HEK293 (cell line): ENCODE results near the gene LDLRAD4.

ENCODE experiments used
- ATF2 ChIP-seq: fragments of 450-650 bp; formaldehyde crosslinking; IDR thresholded peaks from 2 replicates; pipeline ENCODE4 v1.5.1; 2016; ENCODE audit warnings: missing biosample characterization, missing genetic modification characterization, low read depth
- CTCF ChIP-seq: fragments of 450-650 bp; formaldehyde crosslinking; IDR thresholded peaks from 2 replicates; pipeline ENCODE4 v1.5.1; 2016; ENCODE audit warnings: missing biosample characterization, missing genetic modification characterization
- KLF16 ChIP-seq: fragments of 450-650 bp; formaldehyde crosslinking; IDR thresholded peaks from 2 replicates; pipeline ENCODE4 v1.5.1; 2017; ENCODE audit warnings: missing biosample characterization, missing genetic modification characterization
- PRDM4 ChIP-seq: fragments of 450-650 bp; formaldehyde crosslinking; IDR thresholded peaks from 2 replicates; pipeline ENCODE4 v1.5.1; 2017; ENCODE audit warnings: missing biosample characterization, missing genetic modification characterization
- ZBTB21 ChIP-seq: fragments of 450-650 bp; formaldehyde crosslinking; IDR thresholded peaks from 2 replicates; pipeline ENCODE4 v1.5.1; 2017; ENCODE audit warnings: missing biosample characterization, missing genetic modification characterization
- ZNF114 ChIP-seq: fragments of 450-650 bp; formaldehyde crosslinking; IDR thresholded peaks from 2 replicates; pipeline ENCODE4 v1.5.0; 2017; ENCODE audit warnings: missing biosample characterization, missing genetic modification characterization
- ZNF223 ChIP-seq: fragments of 450-650 bp; formaldehyde crosslinking; IDR thresholded peaks from 2 replicates; pipeline ENCODE4 v1.5.1; 2016; ENCODE audit warnings: missing biosample characterization, missing genetic modification characterization
- ZNF26 ChIP-seq: fragments of 450-650 bp; formaldehyde crosslinking; IDR thresholded peaks from 2 replicates; pipeline ENCODE4 v1.5.1; 2016; ENCODE audit warnings: missing biosample characterization, missing genetic modification characterization
- ZNF266 ChIP-seq: fragments of 450-650 bp; formaldehyde crosslinking; IDR thresholded peaks from 2 replicates; pipeline ENCODE4 v1.5.1; 2016; ENCODE audit warnings: missing biosample characterization, missing genetic modification characterization, low read depth
- ZNF335 ChIP-seq: fragments of 450-650 bp; formaldehyde crosslinking; conservative IDR thresholded peaks from 2 replicates; pipeline ENCODE4 v1.5.1; 2016; ENCODE audit warnings: missing biosample characterization, missing genetic modification characterization
- ZNF501 ChIP-seq: fragments of 450-650 bp; formaldehyde crosslinking; IDR thresholded peaks from 2 replicates; pipeline ENCODE4 v1.5.1; 2016; ENCODE audit warnings: missing biosample characterization, missing genetic modification characterization

- TF ChIP-seq PRDM4: no peak
- no peak for TF ChIP-seq CTCF (tag by site-specific recombination)
- TF ChIP-seq KLF16 (tag by site-specific recombination): no peak
- TF ChIP-seq ZNF223 (tag by site-specific recombination): no peak
- no peak for TF ChIP-seq ZNF114
- TF ChIP-seq ZBTB21 (tag by site-specific recombination): no peak
- no peak for TF ChIP-seq ZNF501 (tag by site-specific recombination)
- no peak for TF ChIP-seq ZNF335 (tag by site-specific recombination)
- no peak for TF ChIP-seq ZNF26 (tag by site-specific recombination)
- TF ChIP-seq ZNF266 (tag by site-specific recombination): no peak
- TF ChIP-seq ATF2 (tag by site-specific recombination): no peak
Measured at GRCh38 chr18:13292736-13293135, 74.2 kb downstream of the LDLRAD4 start.
